Measurements from ENCODE around the gene OR9K2.
"Not testable (repeated sequence)": the region's sequence is repeated elsewhere in the genome, so short reads cannot be mapped to it uniquely, and the experiment has no call there.

Gene OR9K2

DNA sequence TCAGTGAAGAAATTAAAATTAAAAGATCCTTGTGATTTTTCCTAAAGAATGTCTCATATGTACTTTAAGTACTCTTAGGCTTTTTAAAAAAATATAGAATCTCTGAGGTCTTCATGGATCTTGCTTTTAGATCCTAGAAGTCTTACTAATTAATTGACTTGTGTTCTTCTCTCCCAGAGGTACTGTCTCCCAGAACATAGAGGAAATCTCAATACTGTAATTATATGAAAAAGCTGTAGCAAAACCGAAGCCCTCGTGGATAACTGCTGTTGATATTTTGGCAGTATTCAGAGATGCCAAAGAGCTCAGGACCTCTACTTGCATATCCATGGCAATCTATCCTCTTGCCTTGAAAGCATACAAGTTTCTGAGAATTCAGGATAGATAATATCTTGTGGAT, at the start of gene OR9K2:
Gene OR9K2, plus strand, starts transcription at position 301 of the 400 bp plus-strand sequence. CDS start 3,429 bp downstream, outside the sequence.
- Histone ChIP-seq H3K9me3 (ENCODE audit: control insufficient read depth, insufficient read depth, low read length) (no peaks in the 10 kb centered on the region), H3K4me3 (ENCODE audit: low read depth, low read length) (no peak within 1 kb of the TSS), H3K9ac (ENCODE audit: low read depth, low read length) (no peak within 1 kb of the TSS), H3K4me1 (ENCODE audit: control insufficient read depth, insufficient read depth, low read length) (no peaks in the 10 kb centered on the region), H3K36me3 (ENCODE audit: control insufficient read depth, insufficient read depth, low read length) (no peaks in the 10 kb centered on the region), H3K27me3 (ENCODE audit: control insufficient read depth, insufficient read depth, low read length) (no peaks in the 10 kb centered on the region)

DNA sequence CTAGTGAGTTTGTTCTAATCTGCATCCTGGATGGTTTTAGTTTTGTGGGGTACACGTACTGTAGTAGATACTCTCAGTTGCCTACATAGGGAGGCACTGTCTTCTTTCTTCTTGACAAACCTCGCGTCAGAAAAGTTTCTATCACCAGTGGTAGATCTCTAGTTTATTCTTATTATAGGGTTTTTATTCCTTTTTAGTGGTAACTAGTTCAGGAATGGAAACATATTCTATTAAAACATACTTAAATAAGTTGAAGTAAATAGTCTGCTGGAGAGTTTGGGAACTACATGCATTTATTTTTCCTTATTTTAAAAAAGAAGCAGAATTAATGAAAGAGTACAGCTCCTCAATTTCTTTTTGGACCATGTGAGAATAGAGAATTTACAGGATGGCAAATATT, 33.6 kb upstream of the OR9K2 start:
- Histone ChIP-seq H3K9ac (ENCODE audit: low read depth, low read length) (no peak overlapping the region), H3K36me3 (ENCODE audit: control insufficient read depth, insufficient read depth, low read length) (no peaks in the 10 kb centered on the region), H3K4me3 (ENCODE audit: low read depth, low read length) (no peak overlapping the region), H3K27me3 (ENCODE audit: control insufficient read depth, insufficient read depth, low read length) (no peaks in the 10 kb centered on the region), H3K9me3 (ENCODE audit: control insufficient read depth, insufficient read depth, low read length) (no peaks in the 10 kb centered on the region), H3K4me1 (ENCODE audit: control insufficient read depth, insufficient read depth, low read length) (no peaks in the 10 kb centered on the region)

DNA sequence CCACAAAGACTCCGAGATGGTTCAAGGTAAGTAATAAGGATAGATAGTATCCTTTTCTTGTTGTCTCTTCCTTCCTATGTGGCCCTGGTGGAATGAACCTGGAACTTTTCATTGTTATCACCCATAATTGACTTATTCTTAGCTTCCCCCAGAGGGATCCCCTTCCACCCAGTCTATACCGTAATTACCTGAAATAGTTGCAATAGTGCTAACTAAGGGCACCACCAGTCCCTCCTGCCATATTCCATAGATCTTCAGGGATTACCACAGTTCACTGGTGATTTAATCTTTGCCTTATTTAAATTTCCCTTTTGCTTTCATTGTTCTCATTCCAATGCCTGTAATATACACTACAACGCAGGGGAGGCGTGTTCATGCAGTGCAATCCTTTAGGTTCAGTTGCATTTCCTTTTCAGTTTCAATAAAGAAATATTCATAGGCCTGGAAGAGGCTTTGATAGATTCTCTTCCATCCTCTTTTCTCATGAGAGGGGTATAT, 13.8 kb upstream of the OR9K2 start:
- no peak overlapping the region for H3K9ac ChIP-seq (ENCODE audit: low read depth, low read length)

GRCh38 chr12:55116152-55116551, 10.1 kb upstream of the OR9K2 start:
- no peaks in the 10 kb centered on the region for H3K9me3 ChIP-seq (ENCODE audit: control insufficient read depth, insufficient read depth, low read length)
- no peaks in the 10 kb centered on the region for H3K27me3 ChIP-seq (ENCODE audit: control insufficient read depth, insufficient read depth, low read length)
- no peak overlapping the region for H3K4me3 ChIP-seq (ENCODE audit: low read depth, low read length)
- H3K9ac ChIP-seq (ENCODE audit: low read depth, low read length) = no peak overlapping the region
- no peaks in the 10 kb centered on the region for H3K36me3 ChIP-seq (ENCODE audit: control insufficient read depth, insufficient read depth, low read length)
- H3K4me1 ChIP-seq (ENCODE audit: control insufficient read depth, insufficient read depth, low read length) = peaks cover 4% of the 10 kb centered on the region

More for the DNA sequence above, 13.8 kb upstream of the OR9K2 start:
- Histone ChIP-seq H3K4me3 (ENCODE audit: low read depth, low read length) (no peak overlapping the region), H3K4me1 (ENCODE audit: control insufficient read depth, insufficient read depth, low read length) (peaks cover 4% of the 10 kb centered on the region), H3K36me3 (ENCODE audit: control insufficient read depth, insufficient read depth, low read length) (no peaks in the 10 kb centered on the region), H3K27me3 (ENCODE audit: control insufficient read depth, insufficient read depth, low read length) (no peaks in the 10 kb centered on the region), H3K9me3 (ENCODE audit: control insufficient read depth, insufficient read depth, low read length) (no peaks in the 10 kb centered on the region)

DNA sequence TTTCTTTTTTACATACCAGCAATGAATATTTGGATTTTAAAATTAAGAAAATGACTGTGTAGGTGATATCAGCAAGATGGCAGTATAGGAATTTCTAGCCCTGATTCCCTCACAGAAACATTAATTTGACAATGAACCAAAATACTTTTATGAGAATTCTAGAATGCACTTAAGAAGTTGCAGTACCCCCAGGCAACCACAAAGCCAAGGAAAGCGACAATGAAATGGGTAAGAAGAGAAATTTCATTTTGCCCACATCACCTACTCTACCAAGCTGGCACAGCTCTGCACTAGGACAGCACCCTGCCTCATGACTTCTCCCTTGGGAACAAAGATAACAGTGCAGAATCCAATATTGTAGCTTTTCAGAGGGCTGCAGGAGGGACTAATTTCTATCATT, 6.6 kb downstream of the OR9K2 start:
- Histone ChIP-seq H3K9me3 (ENCODE audit: control insufficient read depth, insufficient read depth, low read length) (no peaks in the 10 kb centered on the region), H3K36me3 (ENCODE audit: control insufficient read depth, insufficient read depth, low read length) (no peaks in the 10 kb centered on the region), H3K27me3 (ENCODE audit: control insufficient read depth, insufficient read depth, low read length) (peaks cover 2% of the 10 kb centered on the region), H3K9ac (ENCODE audit: low read depth, low read length) (no peak overlapping the region), H3K4me3 (ENCODE audit: low read depth, low read length) (no peak overlapping the region), H3K4me1 (ENCODE audit: control insufficient read depth, insufficient read depth, low read length) (no peaks in the 10 kb centered on the region)

DNA sequence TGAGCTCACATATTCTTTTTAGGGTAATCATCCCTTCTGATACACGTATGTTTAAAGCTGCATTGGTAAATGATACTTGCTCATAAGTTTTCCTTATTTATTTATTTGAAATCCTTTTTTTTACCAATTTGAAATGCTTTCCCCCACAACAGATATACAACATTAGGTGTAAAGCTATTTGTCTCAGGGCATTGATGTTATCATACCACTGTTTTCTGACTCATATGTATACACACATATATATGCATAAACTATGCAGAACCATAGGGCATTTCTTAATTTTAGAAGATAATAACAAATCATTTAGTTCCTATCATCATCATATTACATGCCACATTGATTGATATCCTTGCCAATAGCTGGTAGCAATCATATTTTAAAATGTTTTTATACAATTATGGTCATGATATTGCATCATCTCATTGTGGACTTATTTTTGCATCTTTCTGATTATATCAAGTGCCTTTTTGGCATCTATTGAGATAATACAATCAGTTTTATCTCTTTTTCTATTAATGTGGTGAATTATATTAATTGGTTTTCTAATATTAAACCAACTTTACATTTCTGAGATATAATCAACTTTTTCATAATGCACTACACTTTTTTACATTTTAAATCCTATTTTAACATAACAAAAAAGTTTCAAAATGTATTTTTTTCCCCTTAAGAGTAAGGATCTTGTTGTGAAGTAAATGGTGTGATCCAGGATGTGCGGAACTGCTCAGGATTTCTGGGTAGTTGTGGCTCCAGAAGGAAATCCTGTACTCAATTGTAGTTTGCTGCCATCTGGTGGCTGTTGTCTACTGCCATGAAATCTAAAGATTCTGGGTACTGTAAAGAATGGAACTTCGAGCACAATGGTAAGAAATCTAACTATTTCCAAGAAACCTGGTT, 16.7 kb downstream of the OR9K2 start:
- H3K4me3 ChIP-seq (ENCODE audit: low read depth, low read length) = no peak overlapping the region

DNA sequence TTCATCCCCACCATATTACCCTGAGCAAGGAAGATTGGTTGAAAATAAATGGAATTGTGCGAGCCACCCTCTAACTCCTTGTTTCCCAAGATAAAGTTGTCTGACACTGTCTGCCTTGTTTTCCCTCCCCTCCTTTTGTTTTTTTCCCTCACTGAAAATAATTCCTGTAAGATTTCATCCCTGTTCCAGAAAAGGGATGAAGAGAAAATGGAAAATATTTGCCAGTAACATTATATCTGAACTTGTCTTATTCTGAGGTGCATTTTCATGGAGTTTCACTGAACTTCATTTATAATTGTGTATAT, 17.3 kb downstream of the OR9K2 start:
- no peaks in the 10 kb centered on the region for H3K9me3 ChIP-seq (ENCODE audit: control insufficient read depth, insufficient read depth, low read length)
- no peaks in the 10 kb centered on the region for H3K27me3 ChIP-seq (ENCODE audit: control insufficient read depth, insufficient read depth, low read length)
- no peak overlapping the region for H3K9ac ChIP-seq (ENCODE audit: low read depth, low read length)
- no peak overlapping the region for H3K4me3 ChIP-seq (ENCODE audit: low read depth, low read length)
- H3K36me3 ChIP-seq (ENCODE audit: control insufficient read depth, insufficient read depth, low read length) = no peaks in the 10 kb centered on the region
- H3K4me1 ChIP-seq (ENCODE audit: control insufficient read depth, insufficient read depth, low read length) = no peaks in the 10 kb centered on the region

More for the DNA sequence above, 16.7 kb downstream of the OR9K2 start:
- no peaks in the 10 kb centered on the region for H3K4me1 ChIP-seq (ENCODE audit: control insufficient read depth, insufficient read depth, low read length)
- H3K9me3 ChIP-seq (ENCODE audit: control insufficient read depth, insufficient read depth, low read length) = no peaks in the 10 kb centered on the region
- no peaks in the 10 kb centered on the region for H3K27me3 ChIP-seq (ENCODE audit: control insufficient read depth, insufficient read depth, low read length)
- H3K9ac ChIP-seq (ENCODE audit: low read depth, low read length) = no peak overlapping the region
- H3K36me3 ChIP-seq (ENCODE audit: control insufficient read depth, insufficient read depth, low read length) = no peaks in the 10 kb centered on the region

DNA sequence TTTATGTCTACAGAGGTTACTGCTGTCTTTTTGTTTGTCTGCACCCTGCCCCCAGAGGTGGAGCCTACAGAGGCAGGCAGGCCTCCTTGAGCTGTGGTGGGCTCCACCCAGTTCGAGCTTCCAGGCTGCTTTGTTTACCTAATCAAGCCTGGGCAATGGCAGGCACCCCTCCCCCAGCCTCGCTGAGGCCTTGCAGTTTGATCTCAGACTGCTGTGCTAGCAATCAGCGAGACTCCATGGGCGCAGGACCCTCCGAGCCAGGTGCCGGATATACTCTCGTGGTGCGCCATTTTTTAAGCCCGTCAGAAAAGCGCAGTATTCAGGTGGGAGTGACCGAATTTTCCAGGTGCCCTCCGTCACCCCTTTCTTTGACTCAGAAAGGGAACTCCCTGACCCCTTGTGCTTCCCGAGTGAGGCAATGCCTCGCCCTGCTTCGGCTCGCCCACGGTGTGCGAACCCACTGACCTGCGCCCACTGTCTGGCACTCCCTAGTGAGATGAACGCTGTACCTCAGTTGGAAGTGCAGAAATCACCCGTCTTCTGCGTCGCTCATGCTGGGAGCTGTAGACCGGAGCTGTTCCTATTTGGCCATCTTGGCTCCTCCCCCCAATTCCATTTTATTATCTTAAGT, 40.9 kb downstream of the OR9K2 start:
- not testable (repeated sequence) for H3K4me1 ChIP-seq (ENCODE audit: control insufficient read depth, insufficient read depth, low read length); H3K9ac ChIP-seq (ENCODE audit: low read depth, low read length); H3K9me3 ChIP-seq (ENCODE audit: control insufficient read depth, insufficient read depth, low read length); H3K36me3 ChIP-seq (ENCODE audit: control insufficient read depth, insufficient read depth, low read length); H3K27me3 ChIP-seq (ENCODE audit: control insufficient read depth, insufficient read depth, low read length)
- H3K4me3 ChIP-seq (ENCODE audit: low read depth, low read length) = peak overlapping the region; percentile 30

DNA sequence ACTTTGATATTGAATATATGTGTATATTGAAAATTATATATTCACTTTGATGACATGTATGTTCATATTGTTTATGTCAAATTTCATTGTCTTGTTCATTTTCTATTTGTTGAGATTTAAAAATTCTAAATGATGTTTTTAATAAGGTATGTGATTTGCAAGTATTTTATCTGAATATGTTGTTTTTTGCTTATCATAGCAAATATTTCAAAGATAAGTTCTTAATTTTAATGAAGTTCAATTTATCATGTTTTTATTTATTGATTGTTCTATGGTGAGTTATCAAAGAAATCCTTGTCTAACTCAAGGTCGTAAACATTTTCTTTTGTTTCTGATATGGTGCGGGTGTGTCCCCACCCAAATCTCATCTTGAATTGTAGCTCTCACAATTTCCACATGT, 45.2 kb downstream of the OR9K2 start:
- no peaks in the 10 kb centered on the region for H3K9me3 ChIP-seq (ENCODE audit: control insufficient read depth, insufficient read depth, low read length)
- no peak overlapping the region for H3K9ac ChIP-seq (ENCODE audit: low read depth, low read length)
- H3K4me3 ChIP-seq (ENCODE audit: low read depth, low read length) = no peak overlapping the region
- no peaks in the 10 kb centered on the region for H3K4me1 ChIP-seq (ENCODE audit: control insufficient read depth, insufficient read depth, low read length)
- no peaks in the 10 kb centered on the region for H3K27me3 ChIP-seq (ENCODE audit: control insufficient read depth, insufficient read depth, low read length)
- H3K36me3 ChIP-seq (ENCODE audit: control insufficient read depth, insufficient read depth, low read length) = no peaks in the 10 kb centered on the region

DNA sequence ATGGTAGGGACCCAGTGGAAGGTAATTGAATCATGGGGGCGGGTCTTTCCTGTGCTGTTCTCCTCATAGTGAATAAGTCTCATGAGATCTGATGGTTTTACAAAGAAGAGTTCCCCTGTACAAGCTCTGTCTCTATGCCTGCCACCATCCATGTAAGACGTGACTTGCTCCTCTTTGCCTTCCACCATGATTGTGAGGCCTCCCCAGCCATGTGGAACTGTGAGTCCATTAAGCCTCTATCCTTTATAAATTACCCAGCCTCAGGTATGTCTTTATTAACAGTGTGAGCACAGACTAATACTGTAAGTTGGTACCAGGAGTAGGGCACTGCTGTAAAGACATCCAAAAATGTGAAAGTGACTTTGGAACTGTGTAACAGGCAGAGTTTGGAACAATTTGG, 45.6 kb downstream of the OR9K2 start:
- not testable (repeated sequence) for H3K4me1 ChIP-seq (ENCODE audit: control insufficient read depth, insufficient read depth, low read length); H3K4me3 ChIP-seq (ENCODE audit: low read depth, low read length); H3K27me3 ChIP-seq (ENCODE audit: control insufficient read depth, insufficient read depth, low read length); H3K9ac ChIP-seq (ENCODE audit: low read depth, low read length); H3K36me3 ChIP-seq (ENCODE audit: control insufficient read depth, insufficient read depth, low read length); H3K9me3 ChIP-seq (ENCODE audit: control insufficient read depth, insufficient read depth, low read length)

DNA sequence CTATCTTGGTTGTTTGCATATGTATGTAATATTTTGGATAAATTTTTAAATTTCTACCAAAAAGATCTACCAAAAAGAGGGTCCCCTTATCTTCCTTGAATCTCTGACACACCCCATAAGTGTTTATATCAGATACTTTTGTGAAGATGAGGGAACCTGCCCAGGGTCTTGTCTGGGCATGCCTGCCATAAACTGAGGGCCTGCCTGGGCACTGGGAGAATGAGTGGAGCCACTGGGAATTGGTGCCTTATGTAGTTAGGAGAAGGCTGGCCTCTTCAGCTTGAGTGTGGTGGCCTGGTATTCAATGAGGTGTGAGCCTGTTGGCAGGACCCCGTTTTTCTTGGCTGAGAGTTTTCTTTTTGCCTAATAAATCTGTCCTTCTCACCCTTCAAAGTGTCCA, 46.5 kb downstream of the OR9K2 start:
- Histone ChIP-seq H3K36me3 (ENCODE audit: control insufficient read depth, insufficient read depth, low read length) (no peaks in the 10 kb centered on the region), H3K9me3 (ENCODE audit: control insufficient read depth, insufficient read depth, low read length) (no peaks in the 10 kb centered on the region), H3K4me1 (ENCODE audit: control insufficient read depth, insufficient read depth, low read length) (no peaks in the 10 kb centered on the region), H3K4me3 (ENCODE audit: low read depth, low read length) (no peak overlapping the region), H3K9ac (ENCODE audit: low read depth, low read length) (no peak overlapping the region), H3K27me3 (ENCODE audit: control insufficient read depth, insufficient read depth, low read length) (no peaks in the 10 kb centered on the region)

- Histone ChIP-seq H3K9me3 (ENCODE audit: control insufficient read depth, insufficient read depth, low read length) (no peaks in the 10 kb centered on the region), H3K36me3 (ENCODE audit: control insufficient read depth, insufficient read depth, low read length) (no peaks in the 10 kb centered on the region), H3K27me3 (ENCODE audit: control insufficient read depth, insufficient read depth, low read length) (no peaks in the 10 kb centered on the region), H3K9ac (ENCODE audit: low read depth, low read length) (no peak overlapping the region), H3K4me3 (ENCODE audit: low read depth, low read length) (no peak overlapping the region), H3K4me1 (ENCODE audit: control insufficient read depth, insufficient read depth, low read length) (no peaks in the 10 kb centered on the region)
Observed at GRCh38 chr12:55173456-55173855, 47.2 kb downstream of the OR9K2 start.

Data from iPS-15b (cell line).